ENCODE results near the gene RREB1.
A peak's percentile ranks its signal among the peaks of the same experiment; 100 is the strongest.

The RREB1 gene

DNA sequence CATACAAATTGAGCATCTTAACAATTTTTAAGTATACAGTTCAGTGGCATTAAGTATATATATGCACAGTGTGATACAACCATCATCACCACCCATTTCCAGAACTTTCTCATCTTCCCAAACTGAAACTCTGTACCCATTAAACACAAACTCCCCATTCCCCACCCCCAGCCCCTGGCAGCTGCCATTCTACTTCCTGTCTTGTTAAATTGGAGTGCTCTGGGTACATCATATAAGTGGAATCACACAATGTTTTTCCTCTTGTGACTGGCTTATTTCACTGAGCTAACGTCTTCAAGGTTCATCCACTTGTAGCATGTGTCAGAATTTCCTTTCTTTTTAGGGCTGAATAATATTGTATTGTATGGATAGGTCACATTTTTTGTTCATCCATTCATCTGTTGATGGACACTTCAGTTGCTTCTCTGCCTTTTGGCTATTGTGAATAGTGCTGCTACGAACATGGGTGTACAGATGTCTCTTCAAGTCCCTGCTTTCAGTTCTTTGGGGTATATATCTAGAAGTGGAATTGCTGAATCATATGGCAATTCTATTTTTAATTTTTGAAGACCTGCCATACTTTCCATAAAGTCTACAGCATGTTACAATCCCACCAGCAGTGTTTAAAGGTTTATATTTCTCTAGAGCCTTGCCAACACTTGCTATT, 19.6 kb upstream of the RREB1 start:
- Histone ChIP-seq H3K36me3 (ENCODE audit: insufficient read depth, low read length) (no peaks in the 10 kb centered on the region), H2AFZ (ENCODE audit: low read depth, low read length) (no peak overlapping the region), H4K20me1 (ENCODE audit: insufficient read depth, low read length) (no peaks in the 10 kb centered on the region), H3K79me2 (ENCODE audit: insufficient read depth, low read length) (no peaks in the 10 kb centered on the region), H3K9me3 (ENCODE audit: insufficient read depth, low read length, severe bottlenecking) (no peaks in the 10 kb centered on the region), H3K27ac (ENCODE audit: low read length) (peak overlapping the region; percentile 70), H3K4me1 (ENCODE audit: insufficient read depth, low read length) (peaks cover 27% of the 10 kb centered on the region), H3K4me3 (ENCODE audit: low read depth in 1 of 2, low read length in 2 of 2) (no peak overlapping the region), H3K4me2 (ENCODE audit: insufficient read depth, low read length) (no peak overlapping the region), H3K27me3 (ENCODE audit: insufficient read depth, low read length, poor library complexity) (no peaks in the 10 kb centered on the region), H3K9ac (ENCODE audit: low read depth, low read length) (no peak overlapping the region)
- no peak for TF ChIP-seq EZH2 (IDR thresholded peaks at IDR 0.05; ENCODE audit: borderline replicate concordance, low read depth, low read length, severe bottlenecking)
- TF ChIP-seq, protein P1, sequence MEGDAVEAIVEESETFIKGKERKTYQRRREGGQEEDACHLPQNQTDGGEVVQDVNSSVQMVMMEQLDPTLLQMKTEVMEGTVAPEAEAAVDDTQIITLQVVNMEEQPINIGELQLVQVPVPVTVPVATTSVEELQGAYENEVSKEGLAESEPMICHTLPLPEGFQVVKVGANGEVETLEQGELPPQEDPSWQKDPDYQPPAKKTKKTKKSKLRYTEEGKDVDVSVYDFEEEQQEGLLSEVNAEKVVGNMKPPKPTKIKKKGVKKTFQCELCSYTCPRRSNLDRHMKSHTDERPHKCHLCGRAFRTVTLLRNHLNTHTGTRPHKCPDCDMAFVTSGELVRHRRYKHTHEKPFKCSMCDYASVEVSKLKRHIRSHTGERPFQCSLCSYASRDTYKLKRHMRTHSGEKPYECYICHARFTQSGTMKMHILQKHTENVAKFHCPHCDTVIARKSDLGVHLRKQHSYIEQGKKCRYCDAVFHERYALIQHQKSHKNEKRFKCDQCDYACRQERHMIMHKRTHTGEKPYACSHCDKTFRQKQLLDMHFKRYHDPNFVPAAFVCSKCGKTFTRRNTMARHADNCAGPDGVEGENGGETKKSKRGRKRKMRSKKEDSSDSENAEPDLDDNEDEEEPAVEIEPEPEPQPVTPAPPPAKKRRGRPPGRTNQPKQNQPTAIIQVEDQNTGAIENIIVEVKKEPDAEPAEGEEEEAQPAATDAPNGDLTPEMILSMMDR (IDR thresholded peaks at IDR 0.05; ENCODE audit: borderline replicate concordance, extremely low read depth, low read length, poor library complexity, severe bottlenecking) = no peak
- peak; percentile 35; the same call in 2 of the 3 replicates for ATAC-seq (ENCODE audit: insufficient read depth, low read depth)
- peak; percentile 26 for DNase-seq

DNA sequence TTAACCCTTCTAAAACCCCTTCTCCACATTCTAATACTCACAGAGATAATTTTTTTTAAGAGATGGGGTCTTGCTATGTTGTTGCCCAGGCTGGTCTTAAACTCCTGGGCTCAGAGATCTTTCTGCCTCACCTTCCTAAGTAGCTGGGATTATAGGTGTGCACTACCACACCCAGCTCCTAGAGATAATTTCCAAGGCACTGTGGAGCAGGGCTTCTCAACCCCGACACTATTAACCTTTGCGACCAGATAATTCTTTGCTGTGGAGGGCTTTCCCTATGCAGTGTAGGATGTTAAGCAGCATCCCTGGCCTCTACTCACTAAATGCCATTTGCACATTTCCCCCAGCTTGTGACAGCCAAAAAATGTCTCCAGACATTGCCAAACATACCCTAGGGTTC, 8.8 kb upstream of the RREB1 start:
- ATAC-seq (ENCODE audit: insufficient read depth, low read depth) = no peak
- H2AFZ ChIP-seq (ENCODE audit: low read depth, low read length) = no peak overlapping the region
- no peaks in the 10 kb centered on the region for H3K36me3 ChIP-seq (ENCODE audit: insufficient read depth, low read length)
- TF ChIP-seq EZH2 (IDR thresholded peaks at IDR 0.05; ENCODE audit: borderline replicate concordance, low read depth, low read length, severe bottlenecking) = no peak
- TF ChIP-seq, protein P1 (IDR thresholded peaks at IDR 0.05; ENCODE audit: borderline replicate concordance, extremely low read depth, low read length, poor library complexity, severe bottlenecking) = no peak
- H3K27me3 ChIP-seq (ENCODE audit: insufficient read depth, low read length, poor library complexity) = no peaks in the 10 kb centered on the region
- H3K9ac ChIP-seq (ENCODE audit: low read depth, low read length) = no peak overlapping the region
- H3K9me3 ChIP-seq (ENCODE audit: insufficient read depth, low read length, severe bottlenecking) = no peaks in the 10 kb centered on the region
- H3K4me2 ChIP-seq (ENCODE audit: insufficient read depth, low read length) = no peak overlapping the region
- no peak overlapping the region for H3K4me3 ChIP-seq (ENCODE audit: low read depth in 1 of 2, low read length in 2 of 2)
- H4K20me1 ChIP-seq (ENCODE audit: insufficient read depth, low read length) = no peaks in the 10 kb centered on the region
- no peak overlapping the region for H3K27ac ChIP-seq (ENCODE audit: low read length)
- H3K79me2 ChIP-seq (ENCODE audit: insufficient read depth, low read length) = no peaks in the 10 kb centered on the region
- no peaks in the 10 kb centered on the region for H3K4me1 ChIP-seq (ENCODE audit: insufficient read depth, low read length)
- no peak for DNase-seq

DNA sequence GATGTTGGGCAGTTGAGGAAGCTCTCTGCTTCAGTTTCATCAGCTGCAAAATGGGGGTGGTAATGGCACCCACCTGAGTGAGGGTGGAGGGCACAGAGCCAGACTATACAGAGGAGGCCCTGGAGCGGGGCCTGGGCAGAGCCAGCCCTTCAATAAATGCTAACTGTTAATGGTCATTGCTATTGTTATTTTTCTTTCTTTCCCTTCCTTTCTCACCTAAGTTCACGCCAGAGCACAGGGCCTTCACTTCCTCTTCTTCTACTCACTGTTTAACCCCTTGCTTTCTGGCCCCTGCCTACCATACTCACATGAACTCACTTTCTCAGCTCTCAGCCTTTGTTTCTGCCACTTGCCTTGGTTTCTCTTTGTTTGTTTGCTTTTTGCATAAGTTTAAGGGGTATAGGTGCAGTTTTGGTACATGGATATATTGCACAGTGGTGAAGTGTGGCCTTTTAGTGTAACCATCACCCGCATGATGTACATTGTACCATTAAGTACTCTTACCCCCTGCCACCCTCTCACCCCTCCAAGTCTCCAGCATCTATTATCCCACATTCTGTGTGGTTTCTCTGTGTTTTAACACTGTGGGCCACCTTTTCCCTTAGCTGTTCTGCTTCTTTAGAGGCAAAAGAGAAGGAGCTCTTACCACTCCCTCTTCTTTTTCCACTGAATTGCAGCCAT, 7.5 kb upstream of the RREB1 start:
- H2AFZ ChIP-seq (ENCODE audit: low read depth, low read length) = no peak overlapping the region

More for the DNA sequence above, 7.5 kb upstream of the RREB1 start:
- Histone ChIP-seq H3K9me3 (ENCODE audit: insufficient read depth, low read length, severe bottlenecking) (no peaks in the 10 kb centered on the region), H3K9ac (ENCODE audit: low read depth, low read length) (no peak overlapping the region), H3K36me3 (ENCODE audit: insufficient read depth, low read length) (no peaks in the 10 kb centered on the region), H3K79me2 (ENCODE audit: insufficient read depth, low read length) (no peaks in the 10 kb centered on the region), H4K20me1 (ENCODE audit: insufficient read depth, low read length) (no peaks in the 10 kb centered on the region), H3K27me3 (ENCODE audit: insufficient read depth, low read length, poor library complexity) (no peaks in the 10 kb centered on the region), H3K27ac (ENCODE audit: low read length) (no peak overlapping the region), H3K4me2 (ENCODE audit: insufficient read depth, low read length) (no peak overlapping the region), H3K4me3 (ENCODE audit: low read depth in 1 of 2, low read length in 2 of 2) (no peak overlapping the region), H3K4me1 (ENCODE audit: insufficient read depth, low read length) (no peaks in the 10 kb centered on the region)
- no peak for DNase-seq
- ATAC-seq (ENCODE audit: insufficient read depth, low read depth) = no peak
- TF ChIP-seq, protein P1 (IDR thresholded peaks at IDR 0.05; ENCODE audit: borderline replicate concordance, extremely low read depth, low read length, poor library complexity, severe bottlenecking) = no peak
- no peak for TF ChIP-seq EZH2 (IDR thresholded peaks at IDR 0.05; ENCODE audit: borderline replicate concordance, low read depth, low read length, severe bottlenecking)
